CD4-positive, alpha-beta memory T cell (primary cell): Measurements from ENCODE around the gene CCDC157. TPM values are rescaled to one million over a fixed set of nuclear protein-coding genes. Genes with fewer than 3 reads are reported as not detected.
A peak's percentile ranks its signal among the peaks of the same experiment; 100 is the strongest.

ENCODE experiments used
- CTCF ChIA-PET: fragments of 350-600 bp; sonication (Branson Sonifier 250); formaldehyde crosslinking; loops from one replicate; lab custom pipeline; 2021; ENCODE audit warnings: inconsistent platforms; ENCODE audit not compliant: partially characterized antibody; lab: Charles Lee
- POLR2A ChIA-PET: fragments of 350-600 bp; sonication (Branson Sonifier 250); formaldehyde crosslinking; loops from one replicate; lab custom pipeline; 2021; ENCODE audit not compliant: partially characterized antibody; lab: Charles Lee
- DNase-seq, 5 donors: peaks; one replicate each; pipeline versions ENCODE4 v3.0.0 to v3.0.0-alpha.2; 2020 to 2022; ENCODE audit warnings: mixed read lengths in 1 of 5
- H3K27ac ChIP-seq: one replicate; pipeline ENCODE4 v1.7.0; 2013; ENCODE audit warnings: low read depth, low read length
- H3K27me3 ChIP-seq: 2 replicates; pipeline ENCODE4 v1.7.0; 2013; ENCODE audit warnings: mild to moderate bottlenecking, low read length, moderate library complexity; ENCODE audit not compliant: insufficient read depth
- H3K36me3 ChIP-seq: 2 replicates; pipeline ENCODE4 v1.7.0; 2013; ENCODE audit warnings: mild to moderate bottlenecking, low read length, moderate library complexity; ENCODE audit not compliant: insufficient read depth
- H3K4me1 ChIP-seq: 2 replicates; pipeline ENCODE4 v1.7.0; 2013; ENCODE audit warnings: mild to moderate bottlenecking, low read length, moderate library complexity; ENCODE audit not compliant: insufficient read depth
- H3K4me3 ChIP-seq, 2 donors: one replicate each; pipeline ENCODE4 v1.7.0; 2013; ENCODE audit warnings: low read length in 2 of 2, mild to moderate bottlenecking in 1 of 2
- H3K9me3 ChIP-seq, 2 donors: one replicate each; pipeline ENCODE4 v1.7.0; 2013; ENCODE audit warnings: low read length in 2 of 2, control low read depth in 1 of 2; ENCODE audit not compliant: control insufficient read depth in 1 of 2
- H3K27ac Mint-ChIP-seq, 7 donors: one replicate each; pipeline ENCODE4 v1.8.0; 2020 to 2021; ENCODE audit warnings: mixed read lengths in 7 of 7, mild to moderate bottlenecking in 6 of 7, inconsistent platforms in 3 of 7, moderate library complexity in 3 of 7
- H3K27me3 Mint-ChIP-seq, 2 donors: one replicate each; pipeline ENCODE4 v1.8.0; 2020 to 2021; ENCODE audit warnings: mixed read lengths in 2 of 2
- H3K36me3 Mint-ChIP-seq, 2 donors: one replicate each; pipeline ENCODE4 v1.8.0; 2020 to 2021; ENCODE audit warnings: mixed read lengths in 2 of 2, inconsistent platforms in 1 of 2, mild to moderate bottlenecking in 1 of 2
- H3K4me1 Mint-ChIP-seq, 4 donors: one replicate each; pipeline ENCODE4 v1.8.0; 2020 to 2021; ENCODE audit warnings: mixed read lengths in 4 of 4, mild to moderate bottlenecking in 1 of 4
- H3K4me3 Mint-ChIP-seq, 8 donors: one replicate each; pipeline ENCODE4 v1.8.0; 2020 to 2021; ENCODE audit warnings: mixed read lengths in 8 of 8, mild to moderate bottlenecking in 7 of 8, moderate library complexity in 6 of 8, inconsistent platforms in 3 of 8
- H3K9me3 Mint-ChIP-seq, 8 donors: one replicate each; pipeline ENCODE4 v1.8.0; 2020 to 2021; ENCODE audit warnings: mixed read lengths in 8 of 8, mild to moderate bottlenecking in 5 of 8, inconsistent platforms in 3 of 8, moderate library complexity in 1 of 8
- intact Hi-C: fragments of 100-400 bp; cut with micrococcal nuclease; formaldehyde crosslinking; loops from one replicate; pipeline ENCODE4 v1.15.1; 2023
- polyA plus RNA-seq, 2 donors: library from polyadenylated mRNA; unstranded; fragments of 300-500 nt; fragmentation: Illumina TruSeq; gene quantifications; one replicate each; pipeline ENCODE4 v1.2.3, GENCODE V29; 2021
- total RNA-seq, 2 experiments: library from RNA; stranded (reverse); gene quantifications; one replicate each; pipeline ENCODE4 v1.2.3, GENCODE V29; 2021

The CCDC157 gene
- total and polyA plus RNA-seq, 4 experiments from 2014 or later: 0.38 to 3.9 (median 2.5) TPM

GRCh38 chr22:30325065-30325720 is 31.6 kb upstream of the CCDC157 start:
- Histone ChIP-seq H3K27me3 (no peaks in the 10 kb centered on the region), H3K4me1 (peaks cover 66% of the 10 kb centered on the region), H3K4me3 (peak overlapping the region; percentile 76 to 78), H3K27ac (peak overlapping the region; percentile 59), H3K9me3 (no peaks in the 10 kb centered on the region), H3K36me3 (peaks cover 8% of the 10 kb centered on the region)
- Mint-ChIP-seq H3K9me3 (no peaks in the 10 kb centered on the region), H3K4me1 (peaks cover 49 to 70% (median 58%) of the 10 kb centered on the region in 4 donors), H3K27me3 (no peaks in the 10 kb centered on the region), H3K36me3 (peaks cover 18 to 44% of the 10 kb centered on the region in 2 donors), H3K4me3 (peak overlapping the region; percentile 90 to 95 (median 93)), H3K27ac (peak overlapping the region; percentile 81 to 95 (median 89))
- ChIA-PET POLR2A (interaction anchor here (0.6 to 20.3 kb wide), 9 partner anchors 11 to 207 kb away, joined by 3 to 562 read pairs (median 22); partner anchors contain the start of genes CASTOR1, CCDC157 and SF3A1), CTCF (interaction anchor here (1.1 to 11.2 kb wide), 7 partner anchors 10 to 99 kb away, joined by 3 to 115 read pairs (median 4); partner anchors contain the start of gene CASTOR1)
- no peak for DNase-seq
- intact Hi-C loops: no loop called here

GRCh38 chr22:30325724-30326254 is 31.0 kb upstream of the CCDC157 start:
- intact Hi-C loops: loop anchor here (1.0 to 2.0 kb wide), 4 partner anchors 19 to 98 kb away; partner anchors contain the start of gene CASTOR1
- Histone ChIP-seq H3K27me3 (no peaks in the 10 kb centered on the region), H3K36me3 (peaks cover 8% of the 10 kb centered on the region), H3K4me1 (peaks cover 60% of the 10 kb centered on the region), H3K9me3 (no peaks in the 10 kb centered on the region), H3K4me3 (peak overlapping the region; percentile 76 to 78), H3K27ac (peak overlapping the region; percentile 59)
- H3K27me3 Mint-ChIP-seq: no peaks in the 10 kb centered on the region
- H3K9me3 Mint-ChIP-seq: no peaks in the 10 kb centered on the region
- peaks cover 17 to 45% of the 10 kb centered on the region in 2 donors for H3K36me3 Mint-ChIP-seq
- CTCF ChIA-PET: interaction anchor here (1.1 to 11.2 kb wide), 5 partner anchors 10 to 36 kb away, joined by 3 to 115 read pairs (median 9); partner anchors contain the start of gene CASTOR1
- DNase-seq: no peak
- peaks cover 45 to 64% (median 53%) of the 10 kb centered on the region in 4 donors for H3K4me1 Mint-ChIP-seq
- POLR2A ChIA-PET: interaction anchor here (0.6 to 20.3 kb wide), 8 partner anchors 10 to 207 kb away, joined by 3 to 562 read pairs (median 24); partner anchors contain the start of genes CASTOR1, CCDC157 and SF3A1
- H3K27ac Mint-ChIP-seq: peak overlapping the region; percentile 81 to 95 (median 89)
- H3K4me3 Mint-ChIP-seq: peak overlapping the region; percentile 90 to 95 (median 93)

DNA sequence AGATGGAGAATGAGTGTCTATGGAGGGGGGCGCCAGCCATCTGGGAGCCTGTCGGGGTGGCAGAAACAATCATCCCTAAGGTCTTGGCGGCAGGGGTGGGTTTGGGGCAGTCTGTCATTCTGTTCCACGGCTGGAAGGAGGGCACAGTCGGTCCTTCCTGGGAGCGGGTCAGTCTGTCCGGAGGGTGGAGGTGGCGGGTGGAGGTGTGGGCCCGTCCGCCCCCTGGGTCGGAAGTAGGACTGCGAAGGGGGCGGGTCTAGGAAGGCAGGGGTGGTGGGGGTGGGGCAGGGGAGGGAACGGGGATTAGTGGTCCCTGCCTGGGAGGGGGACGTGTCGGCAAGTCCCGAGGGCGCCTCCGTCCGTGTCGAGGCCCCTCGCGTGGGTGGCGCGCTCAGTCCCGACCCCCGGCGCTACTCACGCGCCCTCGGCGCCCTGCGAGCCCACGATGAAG is 30.5 kb upstream of the CCDC157 start:
- H3K4me3 Mint-ChIP-seq: peak overlapping the region; percentile 90 to 95 (median 93)
- DNase-seq: peak in 1 of 5 donors; percentile 15
- no peaks in the 10 kb centered on the region for H3K9me3 Mint-ChIP-seq
- ChIA-PET CTCF (interaction anchor here (0.7 to 11.2 kb wide), 5 partner anchors 14 to 36 kb away, joined by 3 to 115 read pairs (median 9); partner anchors contain the start of genes CASTOR1 and SF3A1), POLR2A (interaction anchor here (0.7 to 20.3 kb wide), 14 partner anchors 10 to 218 kb away, joined by 3 to 562 read pairs (median 6); partner anchors contain the start of genes CASTOR1, CCDC157, MTFP1 and SF3A1)
- peak overlapping the region; percentile 35 to 95 (median 89) for H3K27ac Mint-ChIP-seq
- peaks cover 15 to 43% of the 10 kb centered on the region in 2 donors for H3K36me3 Mint-ChIP-seq
- H3K27ac ChIP-seq: peak overlapping the region; percentile 59
- peaks cover 40 to 59% (median 49%) of the 10 kb centered on the region in 4 donors for H3K4me1 Mint-ChIP-seq
- H3K4me3 ChIP-seq: peak overlapping the region; percentile 76 to 78
- peaks cover 55% of the 10 kb centered on the region for H3K4me1 ChIP-seq
- no peaks in the 10 kb centered on the region for H3K9me3 ChIP-seq
- H3K27me3 Mint-ChIP-seq: no peaks in the 10 kb centered on the region
- intact Hi-C loops: loop anchor here (1.0 to 2.0 kb wide), 4 partner anchors 20 to 97 kb away; partner anchors contain the start of gene CASTOR1
- H3K27me3 ChIP-seq: no peaks in the 10 kb centered on the region
- peaks cover 7% of the 10 kb centered on the region for H3K36me3 ChIP-seq

- H3K27ac Mint-ChIP-seq: peak within 1 kb of the TSS; percentile 90 to 97 (median 93)
- H3K4me1 Mint-ChIP-seq: peaks cover 37 to 54% (median 45%) of the 10 kb centered on the region in 4 donors
- Histone ChIP-seq H3K4me3 (peak within 1 kb of the TSS; percentile 76 to 78), H3K36me3 (peaks cover 7% of the 10 kb centered on the region), H3K4me1 (peaks cover 50% of the 10 kb centered on the region), H3K27ac (peak within 1 kb of the TSS; percentile 83), H3K27me3 (no peaks in the 10 kb centered on the region), H3K9me3 (no peaks in the 10 kb centered on the region)
- H3K36me3 Mint-ChIP-seq: peaks cover 15 to 40% of the 10 kb centered on the region in 2 donors
- CTCF ChIA-PET: interaction anchor here (0.6 to 11.2 kb wide), 8 partner anchors 14 to 843 kb away, joined by 3 to 115 read pairs (median 3); partner anchors contain the start of genes CASTOR1, CCDC157 and SF3A1
- H3K9me3 Mint-ChIP-seq: no peaks in the 10 kb centered on the region
- no peaks in the 10 kb centered on the region for H3K27me3 Mint-ChIP-seq
- peak within 1 kb of the TSS; percentile 90 to 95 (median 93) for H3K4me3 Mint-ChIP-seq
- POLR2A ChIA-PET: interaction anchor here (0.7 to 20.3 kb wide), 17 partner anchors 9 to 1083 kb away, joined by 3 to 562 read pairs (median 6); partner anchors contain the start of genes CASTOR1, CCDC157, MTFP1 and RNF215
- DNase-seq: peak; percentile 92 to 94 (median 93)
- intact Hi-C loops: loop anchor here (1.0 to 2.0 kb wide), 6 partner anchors 21 to 96 kb away; partner anchors contain the start of genes CASTOR1, RNF215 and SF3A1
Measured at GRCh38 chr22:30326706-30327362, 30.0 kb upstream of the CCDC157 start, which contains the start of gene TBC1D10A. TSS of gene TBC1D10A (minus strand) at chr22:30326941. CDS start at chr22:30326881, 60 bp downstream.

- peak overlapping the region; percentile 83 for H3K27ac ChIP-seq
- H3K27me3 ChIP-seq: no peaks in the 10 kb centered on the region
- Mint-ChIP-seq H3K27me3 (no peaks in the 10 kb centered on the region), H3K9me3 (no peaks in the 10 kb centered on the region), H3K4me3 (peak overlapping the region; percentile 22 to 80 (median 76)), H3K4me1 (peaks cover 34 to 47% (median 39%) of the 10 kb centered on the region in 4 donors), H3K36me3 (peaks cover 20 to 46% of the 10 kb centered on the region in 2 donors), H3K27ac (peak overlapping the region; percentile 86 to 97 (median 92))
- H3K4me1 ChIP-seq: peaks cover 39% of the 10 kb centered on the region
- intact Hi-C loops: loop anchor here (1.0 to 2.0 kb wide), 3 partner anchors 28 to 65 kb away; partner anchors contain the start of genes RNF215 and SF3A1
- H3K36me3 ChIP-seq: peaks cover 14% of the 10 kb centered on the region
- H3K9me3 ChIP-seq: no peaks in the 10 kb centered on the region
- CTCF ChIA-PET: interaction anchor here (0.7 to 11.2 kb wide), 8 partner anchors 17 to 61 kb away, joined by 3 to 115 read pairs (median 3); partner anchors contain the start of genes CASTOR1, CCDC157, RNF215 and SF3A1
- POLR2A ChIA-PET: interaction anchor here (1.2 to 20.3 kb wide), 7 partner anchors 8 to 96 kb away, joined by 3 to 562 read pairs (median 25); partner anchors contain the start of genes CASTOR1, CCDC157 and SF3A1
- no peak overlapping the region for H3K4me3 ChIP-seq
- no peak for DNase-seq
Measured at GRCh38 chr22:30327864-30328345, 28.9 kb upstream of the CCDC157 start.
